HG03342 (cell line): Measurements from ENCODE around the gene SLC9A5.

Source experiments
- ATAC-seq: cut with Tn5 transposase; IDR thresholded peaks from one replicate; pipeline ENCODE4 v1.9.1; 2021; ENCODE audit warnings: mild to moderate bottlenecking, moderate library complexity; ENCODE audit not compliant: unreplicated experiment

Gene SLC9A5

DNA sequence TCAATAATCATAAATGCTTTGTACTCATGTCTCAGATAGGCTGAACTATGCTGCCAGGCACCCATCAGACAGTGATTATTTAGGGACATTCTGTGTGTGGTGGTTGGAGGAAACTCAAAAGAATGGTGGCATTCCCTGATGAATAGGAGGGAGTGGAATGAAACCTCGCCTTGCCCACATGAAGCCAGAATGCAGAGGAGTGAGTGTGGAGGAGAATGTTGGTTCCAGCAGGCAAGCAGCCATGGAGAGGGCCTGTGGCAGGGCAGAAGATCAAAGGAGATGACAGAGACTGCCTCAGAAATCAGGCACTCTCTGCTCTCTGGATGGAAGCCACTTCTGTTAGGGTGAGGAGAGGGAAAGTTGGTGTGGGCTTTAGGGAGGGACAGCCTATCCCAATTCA, 55.2 kb downstream of the SLC9A5 start:
- ATAC-seq = no peak

DNA sequence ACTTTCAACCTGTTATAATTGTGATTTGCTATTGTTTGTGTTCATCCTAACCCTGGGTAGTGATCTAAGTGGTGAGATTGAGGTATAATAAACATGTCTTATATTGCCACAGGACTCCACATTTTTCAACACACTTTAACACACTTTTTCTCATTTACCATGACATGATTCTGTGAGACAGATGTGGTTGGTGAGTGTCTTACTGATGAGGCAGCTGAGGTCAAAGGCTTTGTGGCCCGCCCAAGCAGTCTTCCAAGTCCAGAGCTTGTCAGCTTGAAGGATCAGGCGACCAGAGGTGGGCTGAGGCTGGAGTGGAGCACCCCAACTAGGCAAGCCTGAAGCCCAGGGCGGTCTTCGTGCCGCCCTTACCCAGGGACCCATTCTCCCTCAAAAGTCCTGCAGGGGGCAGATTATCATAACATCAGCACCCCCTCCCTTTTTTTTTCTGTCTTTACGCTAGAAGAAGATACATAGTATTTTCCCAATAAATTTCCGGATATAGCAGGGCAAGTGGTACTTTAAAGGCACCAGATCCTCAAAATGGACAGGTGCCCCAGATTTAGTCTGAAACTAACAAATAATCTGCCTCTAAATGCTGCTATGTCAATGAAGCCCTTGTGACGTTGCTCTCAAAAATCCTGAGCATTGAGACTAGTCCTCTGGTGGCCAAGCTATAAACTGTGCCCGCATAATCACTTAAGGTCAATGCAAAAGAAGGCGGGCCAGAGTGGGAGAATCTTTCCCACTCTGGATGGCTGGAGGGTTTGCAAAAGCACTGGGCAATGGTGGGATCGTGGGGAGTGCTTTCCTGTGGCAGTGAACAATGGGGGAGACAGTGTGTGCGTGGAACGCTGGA, 56.7 kb downstream of the SLC9A5 start:
- ATAC-seq = no peak

DNA sequence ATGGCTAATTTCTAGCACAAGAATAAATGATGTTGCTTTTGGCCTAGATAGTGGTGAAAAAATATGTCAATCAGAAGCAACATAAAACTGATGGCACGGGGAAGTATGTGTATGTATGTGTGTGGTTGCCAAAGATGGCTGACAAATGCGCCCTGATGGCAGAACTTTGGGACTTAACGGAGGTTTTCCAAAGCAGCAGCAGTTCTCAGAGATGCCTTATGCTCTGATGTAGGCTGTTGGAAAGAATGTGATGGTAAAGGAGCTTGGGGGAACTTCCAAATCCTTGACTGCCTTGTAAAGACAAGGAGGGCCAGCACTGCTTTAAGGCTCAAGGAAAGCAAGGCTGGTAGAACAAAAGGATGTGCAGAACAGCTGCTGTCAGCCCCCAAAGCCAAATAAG, 61.8 kb downstream of the SLC9A5 start:
- ATAC-seq = no peak

DNA sequence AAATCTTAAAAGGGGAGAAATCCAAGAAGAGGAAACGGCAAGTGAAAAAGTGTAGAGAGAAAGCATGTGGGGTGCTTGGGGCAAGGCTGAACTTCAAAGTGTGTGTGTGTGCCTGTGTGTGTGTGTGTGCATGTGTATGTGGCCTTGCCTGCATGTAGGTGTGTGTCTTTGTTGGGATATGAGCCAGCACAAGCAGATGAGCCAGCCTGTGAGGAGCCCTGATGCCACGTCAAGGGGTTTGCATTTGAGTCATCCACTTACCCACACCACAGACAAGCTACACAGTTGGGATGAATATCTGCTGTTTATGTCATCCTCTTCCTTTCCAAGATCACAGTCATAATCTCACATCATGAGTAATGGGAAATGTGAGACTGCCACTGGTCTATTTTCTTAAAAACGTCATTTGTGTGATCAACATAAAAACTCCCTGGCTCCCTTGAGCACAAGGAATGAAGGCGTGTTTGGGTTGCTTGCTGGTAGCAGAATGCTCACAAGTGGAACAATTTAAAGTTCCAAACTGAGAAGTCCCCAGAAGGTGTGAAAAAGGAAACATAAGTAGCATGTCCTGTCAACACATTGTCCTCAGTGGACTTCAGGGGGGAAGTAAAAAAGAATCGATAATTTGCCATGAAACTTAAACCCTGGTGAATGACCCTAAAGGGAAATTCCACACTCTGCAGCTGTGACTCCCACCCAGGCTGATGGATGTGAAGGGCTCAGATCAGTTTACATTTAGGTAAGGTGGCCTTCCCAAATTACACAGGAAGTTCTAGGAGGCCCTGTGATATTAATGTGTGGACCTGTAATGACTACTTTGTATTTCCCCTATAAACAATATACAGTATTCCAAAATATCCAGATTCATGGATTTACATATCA, 63.1 kb downstream of the SLC9A5 start:
- ATAC-seq = peak; percentile 89

DNA sequence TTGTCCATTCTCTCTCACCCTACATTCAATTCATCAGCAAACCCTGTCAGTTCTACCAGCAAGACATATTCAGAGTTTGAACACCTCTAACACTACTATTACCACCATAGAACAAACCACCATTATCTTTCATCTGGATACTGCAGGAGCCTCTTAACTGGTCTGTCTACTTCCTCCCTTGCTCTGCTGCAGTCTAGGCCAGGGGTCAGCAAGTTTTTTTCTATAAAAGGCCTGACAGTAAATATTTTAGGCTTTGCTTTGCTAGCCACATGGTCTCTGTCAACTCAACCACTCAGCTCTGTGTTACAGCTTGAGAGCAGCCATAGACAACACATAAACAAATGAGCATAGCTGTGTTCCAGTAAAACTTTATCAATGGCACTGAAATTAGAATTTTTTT, 63.9 kb downstream of the SLC9A5 start:
- no peak for ATAC-seq

DNA sequence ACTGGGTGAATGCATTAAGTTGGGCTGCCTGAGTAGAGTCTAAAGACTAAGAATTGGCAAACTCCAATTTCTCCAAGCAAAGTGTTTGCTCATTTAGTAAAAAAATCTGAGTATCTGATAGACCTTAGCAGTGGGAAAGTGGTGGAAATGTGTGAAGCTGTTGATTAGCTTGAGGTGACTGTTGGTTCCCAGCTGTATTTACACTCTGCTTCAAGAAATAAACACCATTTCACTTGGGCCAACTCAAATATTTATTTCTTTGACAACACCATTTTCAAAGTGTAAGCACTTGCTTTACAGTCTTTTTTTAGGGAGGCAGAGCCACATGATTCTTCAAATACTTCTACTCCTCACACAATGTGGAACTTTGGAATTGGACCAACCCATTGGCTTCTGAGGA, 69.1 kb downstream of the SLC9A5 start:
- ATAC-seq = no peak
